Karpas-422 (cell line): Measurements from ENCODE around the gene KRTAP5-1. TPM values are rescaled to one million over a fixed set of nuclear protein-coding genes. Genes with fewer than 3 reads are reported as not detected.
"Not testable (repeated sequence)": the region's sequence is repeated elsewhere in the genome, so short reads cannot be mapped to it uniquely, and the experiment has no call there.

ENCODE experiments used
- DNase-seq: peaks from one replicate; pipeline ENCODE4 v3.0.0-alpha.2; 2015
- H2AFZ ChIP-seq: fragments of 200-600 bp; sonication (generic); 2 replicates; pipeline ENCODE4 v1.6.1; 2014; ENCODE audit warnings: antibody characterized with exemption, low read length, mixed read lengths
- H3K27ac ChIP-seq: fragments of 200-600 bp; sonication (generic); 2 replicates; pipeline ENCODE4 v1.5.1; 2014; ENCODE audit warnings: mild to moderate bottlenecking, low read length, moderate library complexity
- H3K27me3 ChIP-seq: fragments of 200-600 bp; sonication (generic); 2 replicates; pipeline ENCODE4 v1.6.1; 2014; ENCODE audit warnings: low read length, mixed read lengths
- H3K36me3 ChIP-seq: fragments of 200-600 bp; sonication (generic); 2 replicates; pipeline ENCODE4 v1.6.1; 2014; ENCODE audit warnings: low read length, mixed read lengths; ENCODE audit not compliant: insufficient read depth
- H3K4me1 ChIP-seq: fragments of 200-600 bp; sonication (generic); 2 replicates; pipeline ENCODE4 v1.6.1; 2014; ENCODE audit warnings: mild to moderate bottlenecking, low read length, mixed read lengths
- H3K4me2 ChIP-seq: fragments of 200-600 bp; sonication (generic); 2 replicates; pipeline ENCODE4 v1.6.1; 2014; ENCODE audit warnings: low read length, low read depth, mild to moderate bottlenecking; ENCODE audit not compliant: poor library complexity, severe bottlenecking
- H3K4me3 ChIP-seq: fragments of 200-600 bp; sonication (generic); 2 replicates; pipeline ENCODE4 v1.5.1; 2014; ENCODE audit warnings: mild to moderate bottlenecking, antibody characterized with exemption, low read length, mixed read lengths
- H3K79me2 ChIP-seq: fragments of 200-600 bp; sonication (generic); 2 replicates; pipeline ENCODE4 v1.6.1; 2014; ENCODE audit warnings: mild to moderate bottlenecking, low read length, mixed read lengths
- H3K9ac ChIP-seq: fragments of 200-600 bp; sonication (generic); 2 replicates; pipeline ENCODE4 v1.6.0; 2014; ENCODE audit warnings: low read length
- H3K9me2 ChIP-seq: fragments of 200-600 bp; sonication (generic), shearing (Covaris generic); replicated peaks from 2 replicates; pipeline ENCODE4 v1.6.0; 2014; ENCODE audit warnings: mild to moderate bottlenecking, low read length, moderate library complexity; ENCODE audit not compliant: insufficient read depth
- H3K9me3 ChIP-seq: fragments of 300-700, 200-600 bp; sonication (generic); 2 replicates; pipeline ENCODE4 v1.6.1; 2014; ENCODE audit warnings: low read length, mixed read lengths
- H4K20me1 ChIP-seq: fragments of 200-600 bp; sonication (generic); 2 replicates; pipeline ENCODE4 v1.6.1; 2014; ENCODE audit warnings: mild to moderate bottlenecking, antibody characterized with exemption, low read length, low read depth; ENCODE audit not compliant: insufficient read depth
- total RNA-seq: library from RNA; depleted of rRNA; stranded (reverse); fragments of >200 nt; shearing (Covaris generic); gene quantifications from 2 replicates; pipeline ENCODE4 v1.2.3, GENCODE V29; 2014; ENCODE audit warnings: low replicate concordance

Gene KRTAP5-1
- total RNA-seq, 1 experiment from 2014 or later, result not detected

DNA sequence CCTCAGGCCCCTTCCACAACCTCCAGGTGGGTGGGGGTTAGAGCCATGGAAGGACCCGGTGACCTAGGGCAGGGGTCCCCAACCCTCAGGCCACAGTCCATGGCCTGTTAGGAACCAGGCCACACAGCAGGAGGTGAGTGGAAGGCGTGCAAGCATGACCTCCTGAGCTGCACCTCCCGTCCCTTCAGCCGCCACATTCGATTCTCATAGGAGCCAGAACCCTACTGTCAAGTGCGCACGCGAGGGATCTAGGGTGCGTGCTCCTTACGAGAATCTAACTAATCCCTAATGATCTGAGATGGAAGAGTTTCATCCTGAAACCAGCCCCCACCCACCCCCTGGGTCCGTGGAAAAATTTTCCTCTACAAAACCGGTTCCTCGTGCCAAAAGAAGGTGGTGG lies 40.5 kb upstream of the KRTAP5-1 start:
- Histone ChIP-seq H3K4me3 (no peak overlapping the region), H4K20me1 (no peaks in the 10 kb centered on the region), H3K36me3 (no peaks in the 10 kb centered on the region), H3K4me1 (no peaks in the 10 kb centered on the region), H3K4me2 (no peak overlapping the region), H3K9me3 (no peaks in the 10 kb centered on the region), H3K9ac (no peak overlapping the region), H3K79me2 (no peaks in the 10 kb centered on the region), H2AFZ (no peak overlapping the region), H3K9me2 (no peaks in the 10 kb centered on the region), H3K27me3 (no peaks in the 10 kb centered on the region), H3K27ac (no peak overlapping the region)
- no peak for DNase-seq

- DNase-seq, result no peak
Observed at GRCh38 chr11:1624621-1625020, 39.5 kb upstream of the KRTAP5-1 start.

DNA sequence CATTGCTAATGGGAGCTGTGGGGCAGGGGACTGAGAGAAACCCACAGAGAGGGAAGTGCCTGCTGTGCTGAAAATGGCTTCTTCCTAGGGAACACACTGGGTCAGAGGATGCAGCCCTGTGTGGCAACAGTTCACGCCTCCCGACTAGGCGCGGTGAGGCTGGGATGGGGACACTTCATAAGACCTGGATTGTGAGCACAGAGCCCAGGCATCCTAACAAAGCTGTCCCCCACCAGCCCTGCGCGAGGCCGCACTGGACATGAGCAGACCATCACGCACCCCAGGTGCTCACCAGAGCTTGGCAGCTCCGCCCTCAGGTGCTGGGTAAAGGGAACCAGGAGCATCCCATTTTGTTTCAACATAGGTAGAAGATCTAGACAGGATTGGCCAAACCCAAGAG lies 38.6 kb upstream of the KRTAP5-1 start:
- Histone ChIP-seq H3K4me1 (no peaks in the 10 kb centered on the region), H3K27ac (no peak overlapping the region), H3K9ac (no peak overlapping the region), H3K4me3 (no peak overlapping the region), H3K9me3 (no peaks in the 10 kb centered on the region), H4K20me1 (no peaks in the 10 kb centered on the region), H3K27me3 (no peaks in the 10 kb centered on the region), H3K9me2 (no peaks in the 10 kb centered on the region), H3K36me3 (no peaks in the 10 kb centered on the region), H3K79me2 (no peaks in the 10 kb centered on the region), H2AFZ (no peak overlapping the region), H3K4me2 (no peak overlapping the region)
- no peak for DNase-seq

More at GRCh38 chr11:1624621-1625020, 39.5 kb upstream of the KRTAP5-1 start:
- Histone ChIP-seq H3K9ac (no peak overlapping the region), H3K9me2 (no peaks in the 10 kb centered on the region), H3K4me2 (no peak overlapping the region), H3K27ac (no peak overlapping the region), H3K9me3 (no peaks in the 10 kb centered on the region), H2AFZ (no peak overlapping the region), H4K20me1 (no peaks in the 10 kb centered on the region), H3K27me3 (no peaks in the 10 kb centered on the region), H3K4me1 (no peaks in the 10 kb centered on the region), H3K4me3 (no peak overlapping the region), H3K36me3 (no peaks in the 10 kb centered on the region), H3K79me2 (no peaks in the 10 kb centered on the region)

DNA sequence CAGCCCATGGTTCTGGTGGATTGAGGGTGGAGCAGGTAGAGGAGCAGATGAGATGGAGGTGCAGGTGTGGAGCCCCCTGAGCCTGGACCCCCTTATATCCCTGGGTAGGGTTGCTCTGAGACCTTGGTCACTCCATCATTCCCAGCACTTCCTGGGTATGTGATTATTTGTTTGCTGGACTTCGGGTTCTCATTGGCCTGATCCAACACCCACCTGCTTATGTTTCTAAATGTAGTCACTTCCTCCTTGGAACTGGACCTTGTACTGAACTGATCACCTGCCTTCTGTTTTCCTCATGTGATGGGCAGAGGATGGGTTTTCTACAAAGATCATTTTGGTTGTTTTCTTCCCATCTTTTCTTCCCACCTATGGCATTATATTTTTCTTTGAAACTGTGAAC lies 37.0 kb upstream of the KRTAP5-1 start, which contains the start of gene KRTAP5-4:
TSS of gene KRTAP5-4 (minus strand) at position 53 of the 400 bp plus-strand sequence. CDS start at position 8, 45 bp downstream.
- DNase-seq, result no peak
- Histone ChIP-seq H4K20me1 (no peaks in the 10 kb centered on the region), H3K9me3 (no peaks in the 10 kb centered on the region), H3K79me2 (no peaks in the 10 kb centered on the region), H3K27ac (no peak within 1 kb of the TSS), H3K4me2 (no peak within 1 kb of the TSS), H2AFZ (no peak within 1 kb of the TSS), H3K9me2 (no peaks in the 10 kb centered on the region), H3K4me3 (no peak within 1 kb of the TSS), H3K9ac (no peak within 1 kb of the TSS), H3K4me1 (no peaks in the 10 kb centered on the region), H3K36me3 (no peaks in the 10 kb centered on the region), H3K27me3 (no peaks in the 10 kb centered on the region)

DNA sequence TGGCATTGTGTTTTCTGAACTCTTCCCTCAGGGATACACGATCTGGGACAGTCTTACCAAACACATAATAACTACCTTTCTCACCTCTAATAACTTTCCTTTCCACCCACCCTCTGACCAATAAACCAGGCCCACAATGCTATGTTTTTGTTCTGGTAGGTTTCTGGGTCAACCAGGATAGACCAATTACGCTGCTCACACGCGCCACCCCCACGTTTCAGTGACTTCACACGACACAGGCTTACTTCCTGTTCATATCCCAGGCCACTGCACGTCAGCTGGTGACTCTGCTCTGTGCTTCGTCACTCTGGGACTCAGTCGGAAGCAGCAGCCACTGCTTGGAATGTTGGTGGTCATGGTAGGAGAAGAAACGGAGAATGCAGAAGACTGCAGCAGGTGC lies 34.4 kb upstream of the KRTAP5-1 start:
- Histone ChIP-seq H3K4me3 (no peak overlapping the region), H3K27me3 (no peaks in the 10 kb centered on the region), H3K4me1 (no peaks in the 10 kb centered on the region), H3K9me2 (no peaks in the 10 kb centered on the region), H3K36me3 (no peaks in the 10 kb centered on the region), H3K9ac (no peak overlapping the region), H3K4me2 (no peak overlapping the region), H4K20me1 (no peaks in the 10 kb centered on the region), H2AFZ (no peak overlapping the region), H3K79me2 (no peaks in the 10 kb centered on the region), H3K9me3 (no peaks in the 10 kb centered on the region), H3K27ac (no peak overlapping the region)
- DNase-seq, result no peak

DNA sequence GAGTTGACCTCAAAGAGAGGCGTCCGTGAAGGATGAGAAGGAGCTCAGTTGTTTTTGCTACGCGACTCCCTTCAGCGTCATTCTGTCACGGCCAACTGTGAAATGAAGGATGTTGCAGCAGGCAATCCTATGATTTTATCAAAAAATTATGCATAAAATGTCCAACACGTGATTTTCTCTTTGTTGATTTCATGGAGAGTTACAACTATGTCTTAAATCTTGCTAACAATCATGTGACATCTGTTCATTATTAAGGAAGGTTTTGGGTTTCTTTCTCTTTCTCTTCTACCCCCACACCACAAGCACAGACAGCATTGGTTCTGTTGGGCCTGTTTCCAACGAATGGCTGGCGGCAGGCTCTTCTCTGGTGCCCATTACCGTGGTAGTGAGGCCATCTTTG lies 33.1 kb upstream of the KRTAP5-1 start:
- no peaks in the 10 kb centered on the region for H3K9me3 ChIP-seq
- no peak overlapping the region for H3K27ac ChIP-seq
- no peak overlapping the region for H2AFZ ChIP-seq
- H3K9me2 ChIP-seq, result no peaks in the 10 kb centered on the region
- DNase-seq, result no peak
- no peaks in the 10 kb centered on the region for H3K36me3 ChIP-seq
- no peaks in the 10 kb centered on the region for H3K79me2 ChIP-seq
- no peaks in the 10 kb centered on the region for H3K4me1 ChIP-seq
- no peak overlapping the region for H3K4me3 ChIP-seq
- H3K9ac ChIP-seq, result no peak overlapping the region
- H3K27me3 ChIP-seq, result no peaks in the 10 kb centered on the region
- H4K20me1 ChIP-seq, result no peaks in the 10 kb centered on the region
- H3K4me2 ChIP-seq, result no peak overlapping the region

GRCh38 chr11:1608363-1608762 lies 23.3 kb upstream of the KRTAP5-1 start, which contains the start of gene KRTAP5-3:
TSS of gene KRTAP5-3 (minus strand) at chr11:1608463. CDS start at chr11:1608385, 78 bp downstream.
- Histone ChIP-seq H3K9me3 (no peaks in the 10 kb centered on the region), H3K4me1 (no peaks in the 10 kb centered on the region; the same call in 1 of the 2 replicates), H2AFZ (no peak within 1 kb of the TSS), H3K36me3 (no peaks in the 10 kb centered on the region), H4K20me1 (no peaks in the 10 kb centered on the region), H3K79me2 (no peaks in the 10 kb centered on the region), H3K4me2 (no peak within 1 kb of the TSS), H3K27me3 (no peaks in the 10 kb centered on the region), H3K27ac (no peak within 1 kb of the TSS), H3K4me3 (no peak within 1 kb of the TSS), H3K9ac (no peak within 1 kb of the TSS), H3K9me2 (no peaks in the 10 kb centered on the region)
- DNase-seq, result no peak

DNA sequence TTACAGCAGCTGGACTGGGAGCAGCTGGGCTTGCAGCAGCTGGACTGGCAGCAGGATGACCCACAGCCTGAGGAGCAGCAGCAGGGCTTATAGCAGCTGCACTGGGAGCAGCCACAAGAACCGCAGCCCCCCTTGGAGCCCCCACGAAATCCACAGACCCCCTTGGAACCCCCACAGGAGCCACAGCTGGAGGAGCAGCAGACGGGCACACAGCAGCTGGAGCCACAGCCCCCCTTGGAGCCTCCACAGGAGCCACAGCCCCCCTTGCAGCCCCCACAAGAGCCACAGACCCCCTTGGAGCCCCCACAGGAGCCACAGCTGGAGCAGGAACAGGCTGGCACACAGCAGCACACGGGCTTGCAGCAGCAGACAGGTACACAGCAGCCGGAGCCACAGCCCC lies 22.8 kb upstream of the KRTAP5-1 start:
- not testable (repeated sequence) for H3K4me1 ChIP-seq, H3K27me3 ChIP-seq, DNase-seq, H3K27ac ChIP-seq, H3K79me2 ChIP-seq, H3K9ac ChIP-seq, H2AFZ ChIP-seq, H3K9me2 ChIP-seq, H3K36me3 ChIP-seq, H4K20me1 ChIP-seq, H3K4me2 ChIP-seq, H3K9me3 ChIP-seq, H3K4me3 ChIP-seq
